ENCODE results near the gene DOCK9.
"Not testable (repeated sequence)": the region's sequence is repeated elsewhere in the genome, so short reads cannot be mapped to it uniquely, and the experiment has no call there.

The DOCK9 gene

GRCh38 chr13:98821372-98822224 lies 156.3 kb downstream of the DOCK9 start:
- no peak overlapping the region for H3K4me3 ChIP-seq (ENCODE audit: low read depth, low read length)
- TF ChIP-seq, protein P1, sequence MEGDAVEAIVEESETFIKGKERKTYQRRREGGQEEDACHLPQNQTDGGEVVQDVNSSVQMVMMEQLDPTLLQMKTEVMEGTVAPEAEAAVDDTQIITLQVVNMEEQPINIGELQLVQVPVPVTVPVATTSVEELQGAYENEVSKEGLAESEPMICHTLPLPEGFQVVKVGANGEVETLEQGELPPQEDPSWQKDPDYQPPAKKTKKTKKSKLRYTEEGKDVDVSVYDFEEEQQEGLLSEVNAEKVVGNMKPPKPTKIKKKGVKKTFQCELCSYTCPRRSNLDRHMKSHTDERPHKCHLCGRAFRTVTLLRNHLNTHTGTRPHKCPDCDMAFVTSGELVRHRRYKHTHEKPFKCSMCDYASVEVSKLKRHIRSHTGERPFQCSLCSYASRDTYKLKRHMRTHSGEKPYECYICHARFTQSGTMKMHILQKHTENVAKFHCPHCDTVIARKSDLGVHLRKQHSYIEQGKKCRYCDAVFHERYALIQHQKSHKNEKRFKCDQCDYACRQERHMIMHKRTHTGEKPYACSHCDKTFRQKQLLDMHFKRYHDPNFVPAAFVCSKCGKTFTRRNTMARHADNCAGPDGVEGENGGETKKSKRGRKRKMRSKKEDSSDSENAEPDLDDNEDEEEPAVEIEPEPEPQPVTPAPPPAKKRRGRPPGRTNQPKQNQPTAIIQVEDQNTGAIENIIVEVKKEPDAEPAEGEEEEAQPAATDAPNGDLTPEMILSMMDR (IDR thresholded peaks at IDR 0.05; ENCODE audit: low read depth, low read length, missing control alignments), result no peak

GRCh38 chr13:98820744-98821371 lies 157.0 kb downstream of the DOCK9 start:
- DNase-seq (ENCODE audit: low read depth), result no peak
- no peak overlapping the region for H3K4me3 ChIP-seq (ENCODE audit: low read depth, low read length)
- TF ChIP-seq, protein P1 (IDR thresholded peaks at IDR 0.05; ENCODE audit: low read depth, low read length, missing control alignments), result no peak

More at GRCh38 chr13:98821372-98822224, 156.3 kb downstream of the DOCK9 start:
- no peak for DNase-seq (ENCODE audit: low read depth)

- no peak overlapping the region for H3K4me3 ChIP-seq (ENCODE audit: low read depth, low read length)
- TF ChIP-seq, protein P1 (IDR thresholded peaks at IDR 0.05; ENCODE audit: low read depth, low read length, missing control alignments), result no peak
- no peak for DNase-seq (ENCODE audit: low read depth)
Observed at GRCh38 chr13:98820300-98820699, 157.6 kb downstream of the DOCK9 start.

GRCh38 chr13:98819382-98820010 lies 158.4 kb downstream of the DOCK9 start:
- TF ChIP-seq, protein P1 (IDR thresholded peaks at IDR 0.05; ENCODE audit: low read depth, low read length, missing control alignments), result no peak
- DNase-seq (ENCODE audit: low read depth), result no peak
- H3K4me3 ChIP-seq (ENCODE audit: low read depth, low read length), result no peak overlapping the region

DNA sequence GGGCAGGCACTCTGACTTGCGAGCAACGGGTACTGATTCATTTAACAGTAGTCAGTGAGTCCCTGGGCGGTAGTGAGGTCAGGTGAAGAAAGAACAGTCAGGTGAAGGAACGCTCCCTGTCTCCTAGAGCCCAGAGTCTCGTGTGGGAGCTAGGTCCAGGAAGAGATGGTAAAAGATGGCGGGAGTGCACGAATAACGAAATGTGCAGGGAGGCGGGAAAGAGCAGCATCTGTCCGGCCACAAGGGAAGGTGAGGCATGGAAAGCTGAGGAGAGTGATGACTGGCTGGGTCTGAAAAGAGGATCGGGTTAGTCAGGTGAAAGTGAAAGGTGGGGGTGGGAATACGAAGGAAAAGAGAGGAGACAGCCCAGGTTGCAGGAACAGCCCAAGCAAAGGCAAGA lies 161.5 kb downstream of the DOCK9 start:
- H3K4me3 ChIP-seq (ENCODE audit: low read depth, low read length), result no peak overlapping the region
- TF ChIP-seq, protein P1 (IDR thresholded peaks at IDR 0.05; ENCODE audit: low read depth, low read length, missing control alignments), result no peak
- DNase-seq (ENCODE audit: low read depth), result no peak

GRCh38 chr13:98813993-98814392 lies 163.9 kb downstream of the DOCK9 start:
- DNase-seq (ENCODE audit: low read depth), result no peak
- no peak overlapping the region for H3K4me3 ChIP-seq (ENCODE audit: low read depth, low read length)
- TF ChIP-seq, protein P1 (IDR thresholded peaks at IDR 0.05; ENCODE audit: low read depth, low read length, missing control alignments), result no peak

DNA sequence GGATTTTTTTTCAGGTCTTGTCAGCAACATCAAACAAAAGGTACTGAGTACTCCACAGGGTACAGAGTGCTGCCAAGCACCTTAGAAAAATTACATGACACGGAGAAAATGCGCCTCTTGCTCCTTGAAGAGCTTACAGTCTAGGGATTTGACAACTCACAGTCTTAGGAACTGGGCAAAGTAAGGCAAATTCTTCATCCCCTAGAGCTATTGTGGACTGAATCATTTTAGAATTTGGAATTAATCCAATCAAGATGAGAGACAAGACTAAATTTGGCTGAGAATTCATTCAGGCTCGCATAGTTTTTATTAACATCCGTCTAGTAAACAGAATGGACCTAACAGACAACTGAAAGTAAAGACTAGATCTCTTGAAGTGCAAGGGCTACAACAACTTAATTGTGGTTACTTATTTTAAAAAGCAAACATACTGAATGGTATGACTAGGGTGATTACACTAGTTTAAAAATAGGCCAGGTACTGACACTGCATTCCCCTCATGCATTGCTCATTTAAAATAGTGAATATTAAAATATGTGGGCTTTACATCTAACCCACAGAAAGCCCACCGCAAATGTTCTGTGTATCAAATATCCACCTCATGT lies 165.6 kb downstream of the DOCK9 start:
- H3K4me3 ChIP-seq (ENCODE audit: low read depth, low read length); DNase-seq (ENCODE audit: low read depth): not testable (repeated sequence)
